GM21786 (cell line): ENCODE data around the gene ARMC6.
A peak's percentile ranks its signal among the peaks of the same experiment; 100 is the strongest.
"Not testable (repeated sequence)": the region's sequence is repeated elsewhere in the genome, so short reads cannot be mapped to it uniquely, and the experiment has no call there.

Source experiments
- ATAC-seq: cut with Tn5 transposase; IDR thresholded peaks from one replicate; pipeline ENCODE4 v1.9.1; 2021; ENCODE audit not compliant: unreplicated experiment

The ARMC6 gene

GRCh38 chr19:19022380-19022961, 10.9 kb upstream of the ARMC6 start:
- ATAC-seq, result no peak

GRCh38 chr19:19023376-19023775, 10.0 kb upstream of the ARMC6 start:
- ATAC-seq, result not testable (repeated sequence)

- no peak for ATAC-seq
These were observed 7.5 kb upstream of the ARMC6 start for GRCh38 chr19:19025861-19026260.

GRCh38 chr19:19026299-19026971, 7.0 kb upstream of the ARMC6 start:
- ATAC-seq, result no peak

GRCh38 chr19:19027228-19027627, 6.2 kb upstream of the ARMC6 start:
- ATAC-seq, result no peak

DNA sequence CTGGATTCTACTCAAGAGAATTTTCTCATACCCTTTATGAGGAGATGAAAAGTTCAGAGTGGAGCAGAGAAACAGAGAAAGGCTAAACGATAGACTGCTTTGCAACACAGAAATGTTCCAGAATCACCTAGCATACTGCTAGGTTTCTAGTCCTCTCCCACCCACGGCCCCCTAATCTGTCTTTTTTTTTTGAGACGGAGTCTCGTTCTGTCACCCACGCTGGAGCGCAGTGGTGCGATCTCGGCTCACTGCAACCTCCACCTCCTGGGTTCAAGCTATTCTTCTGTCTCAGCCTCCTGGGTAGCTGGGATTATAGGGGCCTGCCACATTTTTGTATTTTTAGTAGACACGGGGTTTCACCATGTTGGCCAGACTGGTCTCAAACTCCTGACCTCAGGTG, 4.9 kb upstream of the ARMC6 start:
- ATAC-seq, result no peak

- no peak for ATAC-seq
These were observed 1.5 kb upstream of the ARMC6 start for GRCh38 chr19:19031891-19032290.

GRCh38 chr19:19032420-19033175, 805 bp upstream of the ARMC6 start:
- peak; percentile 13 for ATAC-seq

DNA sequence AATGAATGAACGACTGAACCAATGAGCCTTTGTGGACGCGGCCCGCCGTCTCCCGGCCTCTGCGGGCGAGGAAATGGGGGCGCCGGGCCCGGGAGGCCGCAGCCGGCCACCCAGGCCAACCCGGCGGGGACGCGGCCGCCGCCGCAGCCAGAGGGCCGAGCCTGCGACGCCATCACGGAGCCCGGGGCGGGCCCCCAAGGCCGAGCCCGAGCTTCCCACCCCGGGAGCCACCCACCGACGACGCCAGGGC, 302 bp upstream of the ARMC6 start:
- no peak for ATAC-seq

DNA sequence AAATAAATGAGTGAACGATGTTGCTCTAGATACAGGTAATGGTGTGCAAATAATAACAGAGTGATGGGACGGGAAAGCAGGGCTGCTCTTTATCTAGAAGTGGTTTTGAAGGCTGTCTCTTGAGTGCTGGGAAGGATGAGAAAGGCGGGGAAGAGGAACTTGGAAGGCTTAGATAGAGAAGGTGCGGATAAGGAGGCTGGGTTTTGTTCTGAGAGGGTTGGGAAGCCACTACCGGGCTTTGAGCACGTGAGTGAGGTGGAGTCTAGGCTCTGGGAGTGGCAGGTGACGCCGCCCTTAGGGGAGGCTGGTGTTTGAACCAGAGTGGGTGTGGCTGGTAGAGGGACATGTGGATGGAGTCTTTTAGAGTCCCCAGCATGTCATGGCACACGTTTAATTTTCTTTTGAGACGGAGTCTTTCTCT, 811 bp downstream of the ARMC6 start:
- ATAC-seq, result peak; percentile 34

DNA sequence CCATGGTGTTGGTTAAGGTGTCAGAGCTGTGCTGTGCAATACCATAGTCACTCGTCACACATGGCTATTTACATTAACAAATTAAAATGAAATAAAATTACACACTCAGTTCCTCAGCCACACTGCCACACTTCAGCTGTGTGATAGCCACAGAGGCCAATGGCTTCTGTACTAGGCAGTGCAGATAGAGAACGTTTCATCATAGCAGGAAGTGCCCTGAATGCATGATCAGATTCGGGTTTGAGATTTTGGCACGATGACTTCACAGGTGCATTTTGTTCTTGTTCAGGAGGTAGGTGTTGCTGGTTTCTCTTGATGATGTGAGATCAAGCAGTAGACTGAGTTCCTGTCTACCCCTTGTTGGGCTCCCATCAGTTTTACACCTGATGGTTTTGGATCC, 6.5 kb downstream of the ARMC6 start:
- no peak for ATAC-seq

DNA sequence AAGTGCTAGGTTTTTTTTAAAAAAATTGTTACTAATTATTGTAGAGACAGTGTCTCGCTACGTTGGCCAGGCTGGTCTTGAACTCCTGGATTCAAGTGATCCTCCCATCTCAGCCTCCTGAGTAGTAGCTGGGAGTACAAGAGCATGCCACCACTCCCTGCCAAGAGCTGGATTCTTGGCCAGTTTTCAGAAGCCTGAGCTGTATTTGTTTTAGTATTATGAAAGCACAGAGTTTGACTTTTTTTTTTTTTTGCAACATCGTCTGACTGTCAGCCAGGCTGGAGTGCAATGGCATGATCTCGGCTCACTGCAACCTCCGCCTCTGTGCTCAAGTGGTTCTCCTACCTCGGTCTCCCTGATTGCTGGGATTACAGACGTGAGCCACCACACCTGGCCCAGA, 7.0 kb downstream of the ARMC6 start:
- ATAC-seq, result no peak

DNA sequence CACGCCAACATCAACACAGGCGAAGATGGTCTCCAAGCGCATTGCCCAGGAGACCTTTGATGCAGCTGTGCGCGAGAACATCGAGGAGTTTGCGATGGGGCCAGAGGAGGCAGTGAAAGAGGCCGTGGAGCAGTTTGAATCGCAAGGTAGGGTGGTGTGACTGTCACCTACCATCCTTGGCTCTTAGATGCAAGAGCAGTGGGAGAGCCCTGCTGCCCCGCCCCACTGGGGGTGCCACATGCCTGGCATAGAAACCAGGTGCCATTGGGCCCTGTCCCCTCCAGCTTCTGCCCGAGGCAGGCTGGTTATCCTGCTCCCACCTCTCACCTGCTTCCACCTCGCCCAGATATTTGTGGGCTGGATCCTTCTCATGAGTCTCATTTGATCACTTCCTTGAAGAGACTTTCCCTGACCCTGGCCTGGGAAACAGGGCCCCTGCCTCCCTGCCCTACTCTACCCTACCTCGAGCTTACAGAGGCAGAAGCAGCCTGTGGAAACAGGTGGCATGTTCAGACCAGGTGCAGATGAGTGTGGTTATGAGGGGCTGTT, 9.4 kb downstream of the ARMC6 start:
- no peak for ATAC-seq

DNA sequence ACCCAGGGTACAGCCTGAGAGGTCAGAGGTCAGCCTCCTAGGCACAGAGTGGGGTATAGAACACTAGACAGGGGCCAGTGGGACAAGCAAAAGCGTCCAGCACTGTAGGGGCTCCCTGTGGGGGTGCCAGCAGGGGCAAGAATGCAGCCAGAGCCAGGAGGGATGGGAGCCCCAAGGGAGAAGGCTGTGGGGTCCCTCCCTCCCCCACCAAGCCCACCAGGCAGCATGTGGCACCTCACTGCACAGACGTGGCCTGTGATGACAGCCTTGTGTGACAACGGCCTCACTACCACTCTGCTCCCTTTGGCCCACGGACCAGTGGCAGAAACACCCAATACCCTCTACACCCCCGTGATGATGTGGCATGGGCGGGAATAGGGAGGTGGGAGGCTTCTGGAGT, 10.1 kb downstream of the ARMC6 start:
- no peak for ATAC-seq

- no peak for ATAC-seq
These were observed 10.5 kb downstream of the ARMC6 start for GRCh38 chr19:19043881-19044280.

DNA sequence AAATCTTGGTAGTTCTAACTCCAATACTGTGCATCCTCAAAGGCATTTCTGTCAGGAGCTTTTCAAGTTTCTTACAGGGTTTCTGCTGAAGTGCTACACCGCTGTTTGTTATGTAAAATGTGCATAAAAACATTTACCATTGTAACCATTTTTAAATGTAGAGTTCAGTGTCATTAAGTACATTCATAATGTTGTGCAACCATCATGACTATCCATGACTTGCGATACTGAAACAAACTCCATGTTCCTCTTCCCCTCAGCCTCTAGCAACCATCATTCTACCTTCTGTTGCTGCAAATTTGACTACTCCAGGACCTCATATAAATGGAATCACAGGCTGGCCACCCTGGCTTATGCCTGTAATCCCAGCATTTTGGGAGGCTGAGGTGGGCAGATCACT, 16.0 kb downstream of the ARMC6 start:
- no peak for ATAC-seq

- no peak for ATAC-seq
These were observed 16.7 kb downstream of the ARMC6 start for GRCh38 chr19:19050104-19050503.

- ATAC-seq, result no peak
These were observed 17.3 kb downstream of the ARMC6 start for GRCh38 chr19:19050731-19051130.

GRCh38 chr19:19051478-19052213, 18.2 kb downstream of the ARMC6 start:
- ATAC-seq, result no peak

DNA sequence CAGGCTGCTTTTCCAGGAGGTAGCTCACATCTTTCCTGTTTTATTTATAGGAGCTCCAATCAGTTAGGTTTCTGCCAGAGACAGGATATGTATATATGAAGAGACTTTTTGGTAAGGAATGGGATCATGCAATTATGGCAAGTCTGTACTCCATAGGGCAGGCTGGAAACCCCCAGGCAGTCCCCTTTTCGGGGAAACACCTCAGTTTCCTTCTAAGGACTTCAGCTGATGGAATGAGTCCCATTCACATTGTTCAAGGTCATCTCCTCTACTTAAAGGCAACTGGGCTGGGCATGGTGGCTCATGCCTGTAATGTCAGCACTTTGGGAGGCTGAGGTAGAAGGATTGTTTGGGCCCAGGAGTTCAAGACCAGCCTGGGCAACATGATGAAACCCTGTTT, 19.5 kb downstream of the ARMC6 start:
- ATAC-seq, result no peak

GRCh38 chr19:19053508-19054314, 20.3 kb downstream of the ARMC6 start:
- ATAC-seq, result no peak
